SK-N-MC (cell line): ENCODE data around the gene EML2.

Experiments used
- EZH2 ChIP-seq: fragments of 200-600 bp; sonication (generic); IDR thresholded peaks from one replicate; pipeline ENCODE4 v1.6.1; 2017; ENCODE audit warnings: antibody characterized with exemption
- FOXP2 ChIP-seq: optimal IDR thresholded peaks from 2 replicates; pipeline ENCODE3; 2011; ENCODE audit warnings: mild to moderate bottlenecking, moderate library complexity; ENCODE audit not compliant: insufficient read depth; ENCODE audit errors: extremely low read length, control extremely low read depth
- POLR2AphosphoS5 ChIP-seq: IDR thresholded peaks from 2 replicates; pipeline ENCODE4 v1.6.1; 2012; ENCODE audit warnings: mild to moderate bottlenecking, low read depth, low read length, borderline replicate concordance

- no peak for TF ChIP-seq POLR2AphosphoS5
- TF ChIP-seq EZH2: no peak
- TF ChIP-seq FOXP2: no peak
These were observed 37.4 kb downstream of the EML2 start, which contains the start of gene GPR4 for GRCh38 chr19:45601524-45602374.
